Measurements from ENCODE around the gene RAI14.

RAI14 gene

DNA sequence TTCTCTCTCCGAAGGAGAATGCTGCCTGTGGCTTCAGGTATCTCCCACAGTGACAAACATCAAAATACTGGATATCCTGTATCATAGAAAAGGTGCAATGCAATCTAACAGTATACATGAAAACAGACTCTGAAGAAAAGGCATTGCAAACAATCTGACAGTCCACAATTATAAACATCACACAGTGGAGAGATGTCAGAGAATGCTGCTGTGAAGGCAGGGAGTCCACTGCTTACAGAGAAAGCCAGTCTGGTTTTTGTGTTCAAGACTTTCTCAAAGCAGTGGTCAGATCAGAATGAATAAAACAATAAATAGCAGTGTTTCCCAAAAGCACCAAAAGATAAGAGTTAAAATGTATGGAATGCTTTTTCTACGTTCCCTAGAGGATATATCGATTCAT lies 211.5 kb downstream of the RAI14 start:
- no peak overlapping the region for H3K4me3 Mint-ChIP-seq
- H3K9me3 Mint-ChIP-seq = no peaks in the 10 kb centered on the region
- no peaks in the 10 kb centered on the region for H3K27me3 Mint-ChIP-seq
- no peak overlapping the region for H3K27ac Mint-ChIP-seq
- no peak for DNase-seq
- H3K4me1 Mint-ChIP-seq = no peaks in the 10 kb centered on the region
- CTCF ChIA-PET = interaction anchor here (1.0 kb wide), 1 partner anchor 319 kb away, joined by 3 read pairs; no protein-coding TSS in a partner anchor
- no peaks in the 10 kb centered on the region for H3K36me3 Mint-ChIP-seq

GRCh38 chr5:34868791-34869190 lies 212.7 kb downstream of the RAI14 start:
- no peaks in the 10 kb centered on the region for H3K4me1 Mint-ChIP-seq
- CTCF ChIA-PET = interaction anchor here (1.4 kb wide), 1 partner anchor 29 kb away, joined by 4 read pairs; no protein-coding TSS in a partner anchor
- no peaks in the 10 kb centered on the region for H3K36me3 Mint-ChIP-seq
- no peak overlapping the region for H3K4me3 Mint-ChIP-seq
- DNase-seq = no peak
- H3K9me3 Mint-ChIP-seq = no peaks in the 10 kb centered on the region
- no peaks in the 10 kb centered on the region for H3K27me3 Mint-ChIP-seq
- no peak overlapping the region for H3K27ac Mint-ChIP-seq

- H3K27me3 Mint-ChIP-seq = no peaks in the 10 kb centered on the region
- H3K9me3 Mint-ChIP-seq = no peaks in the 10 kb centered on the region
- no peaks in the 10 kb centered on the region for H3K36me3 Mint-ChIP-seq
- no peak for DNase-seq
- no peaks in the 10 kb centered on the region for H3K4me1 Mint-ChIP-seq
- H3K27ac Mint-ChIP-seq = no peak overlapping the region
- H3K4me3 Mint-ChIP-seq = no peak overlapping the region
- CTCF ChIA-PET = interaction anchor here (1.4 kb wide), 1 partner anchor 29 kb away, joined by 4 read pairs; no protein-coding TSS in a partner anchor
These were observed 213.1 kb downstream of the RAI14 start for GRCh38 chr5:34869256-34869655.

DNA sequence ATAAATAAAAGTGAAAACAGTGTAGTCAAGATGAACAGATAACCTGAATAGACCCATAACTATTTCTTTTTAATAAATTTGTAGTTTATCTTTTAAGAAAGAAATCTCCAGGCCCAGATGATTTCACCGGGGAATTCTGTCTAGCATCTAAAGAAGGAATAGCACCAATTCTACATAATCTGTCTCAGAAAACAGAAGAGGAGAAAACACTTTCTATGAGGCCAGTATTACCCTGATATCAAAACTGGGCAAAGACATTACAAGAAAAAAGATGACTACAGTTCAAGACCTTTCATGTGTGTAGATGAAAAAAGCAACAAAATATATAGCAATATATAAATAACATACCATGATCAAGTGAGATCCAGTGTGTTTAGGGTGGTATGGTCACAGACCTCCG lies 214.3 kb downstream of the RAI14 start:
- no peak for DNase-seq
- H3K9me3 Mint-ChIP-seq = no peaks in the 10 kb centered on the region
- no peak overlapping the region for H3K4me3 Mint-ChIP-seq
- no peaks in the 10 kb centered on the region for H3K36me3 Mint-ChIP-seq
- peaks cover under 1% of the 10 kb centered on the region for H3K27me3 Mint-ChIP-seq
- CTCF ChIA-PET = no interaction called here
- H3K4me1 Mint-ChIP-seq = no peaks in the 10 kb centered on the region
- no peak overlapping the region for H3K27ac Mint-ChIP-seq

- H3K9me3 Mint-ChIP-seq = peaks cover 2% of the 10 kb centered on the region
- peaks cover 8% of the 10 kb centered on the region for H3K27me3 Mint-ChIP-seq
- H3K27ac Mint-ChIP-seq = no peak overlapping the region
- H3K36me3 Mint-ChIP-seq = no peaks in the 10 kb centered on the region
- no peaks in the 10 kb centered on the region for H3K4me1 Mint-ChIP-seq
- H3K4me3 Mint-ChIP-seq = no peak overlapping the region
- CTCF ChIA-PET = no interaction called here
- DNase-seq = no peak
These were observed 220.1 kb downstream of the RAI14 start for GRCh38 chr5:34876275-34876674.

GRCh38 chr5:34881246-34881645 lies 225.1 kb downstream of the RAI14 start:
- no peak for DNase-seq
- H3K36me3 Mint-ChIP-seq = no peaks in the 10 kb centered on the region
- no peak overlapping the region for H3K27ac Mint-ChIP-seq
- CTCF ChIA-PET = no interaction called here
- H3K4me3 Mint-ChIP-seq = no peak overlapping the region
- no peaks in the 10 kb centered on the region for H3K4me1 Mint-ChIP-seq
- H3K27me3 Mint-ChIP-seq = peaks cover 7% of the 10 kb centered on the region
- H3K9me3 Mint-ChIP-seq = peaks cover under 1% of the 10 kb centered on the region
